ENCODE results near the gene MX1. TPM values are rescaled to one million over a fixed set of nuclear protein-coding genes. Genes with fewer than 3 reads are reported as not detected.

Gene MX1
- polyA plus RNA-seq, 1 donor from 2014 or later: 0.07 TPM

- Histone ChIP-seq H3K4me2 (ENCODE audit: low read length) (no peak overlapping the region), H3K36me3 (ENCODE audit: insufficient read depth, low read length) (no peaks in the 10 kb centered on the region), H3K79me2 (replicated peaks; ENCODE audit: insufficient read depth, low read length) (no peaks in the 10 kb centered on the region), H3K9me3 (ENCODE audit: low read length) (no peaks in the 10 kb centered on the region), H3K27ac (ENCODE audit: low read length) (no peak overlapping the region), H3K27me3 (ENCODE audit: insufficient read depth, low read depth, low read length) (no peaks in the 10 kb centered on the region), H3K9me2 (ENCODE audit: insufficient read depth, low read length) (no peaks in the 10 kb centered on the region), H3F3A (ENCODE audit: insufficient read depth, low read length, poor library complexity, severe bottlenecking) (no peaks in the 10 kb centered on the region), H3K9ac (ENCODE audit: low read length) (no peak overlapping the region), H3K4me3 (ENCODE audit: low read length) (no peak overlapping the region), H2AFZ (ENCODE audit: low read depth, low read length) (no peak overlapping the region), H4K20me1 (ENCODE audit: insufficient read depth) (no peaks in the 10 kb centered on the region)
- no peak for TF ChIP-seq MXI1 (conservative IDR thresholded peaks at IDR 0.05; ENCODE audit: poor library complexity, severe bottlenecking)
- TF ChIP-seq EP300 (conservative IDR thresholded peaks at IDR 0.05; ENCODE audit: poor library complexity, severe bottlenecking): no peak
- no peak for TF ChIP-seq REST (IDR thresholded peaks at IDR 0.05; ENCODE audit: borderline replicate concordance)
- TF ChIP-seq TAF1 (IDR thresholded peaks at IDR 0.05; ENCODE audit: low read depth): no peak
- TF ChIP-seq POLR2AphosphoS5 (IDR thresholded peaks at IDR 0.05): no peak
- TF ChIP-seq CTCF (IDR thresholded peaks at IDR 0.05; ENCODE audit: poor library complexity, severe bottlenecking): no peak
- TF ChIP-seq EZH2 (IDR thresholded peaks at IDR 0.05; ENCODE audit: borderline replicate concordance, insufficient read depth, low read length, poor library complexity, severe bottlenecking): no peak
Measured at GRCh38 chr21:41458121-41458520, 32.1 kb downstream of the MX1 start.

GRCh38 chr21:41458559-41458958 lies 32.5 kb downstream of the MX1 start:
- Histone ChIP-seq H2AFZ (ENCODE audit: low read depth, low read length) (no peak overlapping the region), H3K36me3 (ENCODE audit: insufficient read depth, low read length) (no peaks in the 10 kb centered on the region), H3K79me2 (replicated peaks; ENCODE audit: insufficient read depth, low read length) (no peaks in the 10 kb centered on the region), H4K20me1 (ENCODE audit: insufficient read depth) (no peaks in the 10 kb centered on the region), H3F3A (ENCODE audit: insufficient read depth, low read length, poor library complexity, severe bottlenecking) (no peaks in the 10 kb centered on the region), H3K9me3 (ENCODE audit: low read length) (no peaks in the 10 kb centered on the region), H3K4me2 (ENCODE audit: low read length) (no peak overlapping the region), H3K4me3 (ENCODE audit: low read length) (no peak overlapping the region), H3K27ac (ENCODE audit: low read length) (no peak overlapping the region), H3K27me3 (ENCODE audit: insufficient read depth, low read depth, low read length) (no peaks in the 10 kb centered on the region), H3K9me2 (ENCODE audit: insufficient read depth, low read length) (no peaks in the 10 kb centered on the region), H3K9ac (ENCODE audit: low read length) (no peak overlapping the region)
- no peak for TF ChIP-seq EZH2 (IDR thresholded peaks at IDR 0.05; ENCODE audit: borderline replicate concordance, insufficient read depth, low read length, poor library complexity, severe bottlenecking)
- no peak for TF ChIP-seq CTCF (IDR thresholded peaks at IDR 0.05; ENCODE audit: poor library complexity, severe bottlenecking)
- no peak for TF ChIP-seq SMC3 (conservative IDR thresholded peaks at IDR 0.05; ENCODE audit: poor library complexity)
- no peak for TF ChIP-seq MXI1 (conservative IDR thresholded peaks at IDR 0.05; ENCODE audit: poor library complexity, severe bottlenecking)
- TF ChIP-seq REST (IDR thresholded peaks at IDR 0.05; ENCODE audit: borderline replicate concordance): no peak
